Dedifferentiated amniotic fluid mesenchymal stem cell (primary cell): ENCODE measurements around the gene KIF4B.

Experiments
- DNase-seq: peaks from one replicate; pipeline ENCODE4 v3.0.0-alpha.2; 2016; ENCODE audit errors: extremely low spot score

The KIF4B gene

DNA sequence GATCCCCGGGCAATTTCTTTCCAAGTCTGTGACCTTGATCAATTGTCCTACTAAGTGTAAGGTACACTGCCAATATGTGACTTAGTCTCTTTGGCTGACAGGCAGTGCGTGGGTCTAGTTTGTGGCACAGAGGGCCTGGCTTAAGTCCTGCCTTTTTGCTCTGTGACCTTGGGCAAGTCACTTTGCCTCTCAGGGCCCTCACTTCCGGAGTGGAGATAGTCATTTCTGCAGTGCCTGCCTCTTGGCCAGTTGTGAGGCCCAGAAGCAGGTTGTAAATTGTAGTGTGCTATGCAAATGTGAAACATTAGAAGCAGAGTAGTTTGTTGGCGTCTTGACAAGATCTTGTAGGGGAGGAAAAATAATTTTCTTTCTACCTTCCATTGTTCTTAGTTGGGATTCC, 39.0 kb downstream of the KIF4B start:
- no peak for DNase-seq

DNA sequence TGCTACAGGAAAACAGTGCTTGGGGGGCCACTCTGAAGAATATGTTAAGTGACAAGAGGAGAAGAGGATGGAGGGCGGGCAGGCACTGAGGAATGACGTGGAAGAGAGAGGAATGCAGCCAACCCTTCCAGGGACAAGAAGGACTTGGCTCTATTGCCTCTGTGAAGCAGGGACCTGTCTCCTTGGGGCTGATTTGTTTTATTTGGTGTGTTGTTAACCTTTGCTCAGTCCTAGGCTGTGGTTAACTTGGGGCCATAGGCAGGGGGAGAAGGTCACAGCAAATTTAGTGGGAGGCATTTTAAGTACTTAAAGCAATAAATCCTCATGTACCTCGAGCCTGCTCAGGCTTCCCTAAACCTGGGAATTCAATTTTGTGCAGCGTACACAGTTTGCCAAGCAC, 39.9 kb downstream of the KIF4B start:
- no peak for DNase-seq

DNA sequence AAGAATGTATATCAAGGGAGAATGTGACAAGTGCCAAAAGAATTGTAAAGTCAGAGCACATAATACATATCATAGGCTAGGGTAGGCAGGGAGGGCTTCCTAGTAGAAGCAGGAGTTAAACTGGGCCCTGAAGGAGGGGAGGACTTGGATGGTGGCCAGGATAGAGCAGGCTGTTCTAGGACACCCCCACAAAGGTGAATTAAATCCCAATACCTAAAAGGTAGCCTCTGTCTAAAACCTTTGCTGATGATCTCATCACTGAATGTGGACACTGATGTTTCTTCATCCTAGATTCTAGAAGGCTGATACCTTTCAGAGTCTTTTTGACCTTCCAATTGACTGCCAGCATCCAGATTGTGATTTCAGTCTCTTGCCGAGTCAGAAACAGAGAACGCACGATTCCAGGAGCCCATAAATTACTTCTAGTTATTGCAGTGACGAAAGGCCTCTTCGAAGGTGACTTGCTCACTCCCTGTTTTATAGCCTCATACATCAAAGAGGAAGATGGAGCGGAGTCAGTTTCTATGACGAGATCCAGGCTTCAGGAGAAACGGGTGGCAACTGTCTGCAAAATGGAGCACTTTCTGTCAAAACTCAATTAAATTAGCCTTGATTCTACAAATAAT, 43.2 kb downstream of the KIF4B start:
- DNase-seq: no peak

DNA sequence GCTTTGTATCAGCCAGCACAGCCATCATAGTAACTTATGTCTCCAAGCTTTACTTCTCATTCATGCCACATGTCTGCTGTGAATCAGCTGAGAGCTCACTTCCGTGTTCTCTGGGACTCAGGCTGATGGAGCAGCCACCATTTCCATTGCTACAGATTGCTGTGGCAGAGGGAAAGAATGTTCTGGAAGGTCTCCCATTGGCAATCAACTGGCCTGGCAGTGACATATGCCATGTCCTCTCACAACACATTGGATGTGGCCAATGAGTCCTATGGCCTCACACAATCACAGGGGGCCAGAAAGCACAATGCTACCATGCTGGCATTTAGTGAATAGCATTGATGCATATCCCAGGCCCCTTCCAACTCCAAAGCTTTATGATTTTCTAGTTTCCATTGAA, 44.1 kb downstream of the KIF4B start:
- no peak for DNase-seq

DNA sequence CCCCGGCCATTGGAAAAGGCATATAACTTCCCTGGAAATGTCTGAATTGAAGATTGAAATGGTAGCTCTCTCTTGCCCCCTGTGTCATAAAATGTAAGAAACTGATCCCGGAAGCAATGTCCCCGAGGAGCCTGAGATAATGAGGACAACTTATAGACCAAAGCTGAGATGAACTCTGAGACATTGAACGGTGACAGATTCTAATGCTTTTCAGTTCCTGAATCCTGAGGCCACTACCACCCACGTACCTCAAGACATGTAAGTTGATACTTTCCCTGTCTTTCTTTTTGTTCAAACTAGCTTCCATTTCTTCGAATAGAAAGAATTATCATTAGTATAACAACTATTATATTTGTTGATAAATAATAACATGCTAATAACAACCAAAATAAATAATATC, 51.0 kb downstream of the KIF4B start:
- DNase-seq: no peak

DNA sequence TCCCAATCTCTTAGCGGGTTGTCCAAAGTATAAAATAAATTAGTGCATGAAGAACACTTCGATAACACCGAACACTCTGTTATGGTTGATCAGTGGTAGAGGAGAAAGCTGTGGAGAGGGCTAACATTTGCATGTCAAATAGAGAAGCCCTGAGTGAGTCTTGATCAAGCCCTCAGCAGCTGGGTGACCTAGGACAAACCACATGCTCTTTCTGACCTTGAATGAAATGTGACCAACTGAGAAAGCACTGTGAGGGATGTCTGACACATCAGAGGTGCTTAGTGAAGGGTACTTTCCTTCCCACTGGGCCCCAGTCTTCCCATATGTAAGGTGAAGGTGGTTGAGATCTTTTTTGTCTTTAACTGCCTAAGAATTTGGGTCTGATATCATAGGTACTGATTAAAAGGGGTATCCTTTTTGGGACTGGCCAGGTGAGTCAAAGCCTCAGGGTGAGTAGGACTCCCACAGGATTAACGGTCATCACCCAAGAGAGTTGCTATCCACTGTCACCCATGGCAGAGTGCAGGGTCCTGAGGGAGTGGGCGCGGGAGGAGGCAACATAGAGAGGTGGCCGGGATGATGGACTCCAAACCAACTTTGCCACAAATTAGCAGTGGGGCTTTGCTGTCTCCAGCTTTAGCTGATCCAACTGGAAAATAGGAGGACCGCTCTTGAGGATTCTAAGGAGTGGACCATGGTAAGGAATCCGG, 53.5 kb downstream of the KIF4B start:
- DNase-seq: no peak
